LNCAP (cell line): ENCODE measurements around the gene PEX14.

Experiments used
- CTCF ChIP-seq: fragments of 450-650 bp; IDR thresholded peaks from 2 replicates; pipeline ENCODE4 v1.5.1; 2017; ENCODE audit warnings: mild to moderate bottlenecking

Gene PEX14

GRCh38 chr1:10446790-10447422, 27.8 kb upstream of the PEX14 start:
- TF ChIP-seq CTCF = no peak

- TF ChIP-seq CTCF = no peak
These were observed 25.0 kb upstream of the PEX14 start, which contains the start of gene CORT for GRCh38 chr1:10449751-10450150. TSS of gene CORT (plus strand) at chr1:10450031. CDS start at chr1:10450224, 193 bp downstream.

GRCh38 chr1:10450156-10450814, 24.5 kb upstream of the PEX14 start:
- no peak for TF ChIP-seq CTCF

GRCh38 chr1:10450836-10451235, 23.9 kb upstream of the PEX14 start:
- TF ChIP-seq CTCF = no peak

- no peak for TF ChIP-seq CTCF
These were observed 23.5 kb upstream of the PEX14 start for GRCh38 chr1:10451287-10451686.

GRCh38 chr1:10456048-10456447, 18.7 kb upstream of the PEX14 start:
- TF ChIP-seq CTCF = no peak

GRCh38 chr1:10456661-10457060, 18.1 kb upstream of the PEX14 start:
- TF ChIP-seq CTCF = no peak
